Endometrial microvascular endothelial cells (primary cell): ENCODE results near the gene C11orf16. TPM values are rescaled to one million over a fixed set of nuclear protein-coding genes. Genes with fewer than 3 reads are reported as not detected.
"Not testable (repeated sequence)": the region's sequence is repeated elsewhere in the genome, so short reads cannot be mapped to it uniquely, and the experiment has no call there.

Experiments used
- in situ Hi-C: cut with HindIII; loops from 2 replicates; pipeline ENCODE4 v1.10.0; 2017; ENCODE audit warnings: low sequenced_read_pairs, low pct_unique_long_range_greater_than_20kb; ENCODE audit errors: inconsistent ontology term
- total RNA-seq: library from RNA; depleted of rRNA; stranded (reverse); fragments of >200 nt; gene quantifications from one replicate; pipeline ENCODE4 v1.2.3, GENCODE V29; 2015; ENCODE audit errors: inconsistent ontology term

Gene C11orf16, protein sequence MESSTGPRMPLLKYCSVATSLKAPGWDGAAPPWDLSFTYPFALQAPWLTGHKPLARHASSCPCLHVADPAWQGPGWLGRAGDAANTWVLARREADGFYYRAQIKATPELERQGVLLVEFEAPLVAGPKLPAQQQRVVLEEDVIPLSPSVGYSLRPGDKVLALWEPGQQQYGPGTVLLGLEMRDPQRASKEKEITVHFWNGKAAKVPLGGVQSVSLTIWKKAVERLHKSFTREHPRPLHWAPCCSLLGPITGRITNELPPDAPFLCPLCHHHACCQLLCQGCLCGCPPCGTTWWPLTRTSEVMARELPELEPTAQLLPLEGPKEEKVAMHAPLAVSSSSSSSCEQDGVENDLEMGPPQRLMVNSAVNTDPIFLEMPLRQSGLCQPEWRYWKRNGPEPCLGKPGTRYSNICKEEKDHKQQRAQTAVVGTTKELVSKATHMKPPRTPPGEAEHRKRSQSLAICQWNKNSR
- total RNA-seq = not detected

DNA sequence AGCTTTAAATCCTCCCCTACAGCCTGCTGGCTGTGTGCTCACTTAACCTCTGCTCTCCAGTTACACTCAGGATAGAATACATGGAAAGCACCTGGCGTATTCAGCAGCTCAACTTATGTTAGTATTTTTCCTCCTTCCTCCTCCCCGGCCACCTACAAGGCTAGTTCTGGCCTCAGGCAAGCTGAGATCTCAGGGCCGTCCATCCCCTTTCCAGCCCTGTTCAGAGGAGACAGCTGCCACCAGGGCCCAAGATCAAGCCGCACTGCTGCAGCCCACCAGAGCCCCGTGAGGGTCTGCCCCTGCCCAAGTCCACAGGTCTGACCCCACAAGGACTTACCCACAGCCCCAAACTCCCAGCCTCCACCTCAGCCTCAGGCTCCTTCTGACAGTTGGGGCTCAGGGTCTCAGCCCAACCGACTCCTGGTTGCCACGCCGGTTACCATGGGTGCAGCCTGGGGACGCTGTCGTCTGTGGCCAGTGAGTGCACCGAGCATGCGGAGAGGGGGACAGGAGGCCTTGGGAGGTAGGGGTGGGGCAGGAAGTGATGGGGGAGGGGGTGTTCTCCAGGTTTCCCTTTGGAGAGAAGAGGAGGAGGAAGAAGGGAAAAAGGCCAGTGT lies at the start of gene C11orf16:
TSS of gene C11orf16 (minus strand) at position 384 of the 617 bp plus-strand sequence. CDS start 639 bp downstream, outside the sequence.
- in situ Hi-C loops = no loop called here

DNA sequence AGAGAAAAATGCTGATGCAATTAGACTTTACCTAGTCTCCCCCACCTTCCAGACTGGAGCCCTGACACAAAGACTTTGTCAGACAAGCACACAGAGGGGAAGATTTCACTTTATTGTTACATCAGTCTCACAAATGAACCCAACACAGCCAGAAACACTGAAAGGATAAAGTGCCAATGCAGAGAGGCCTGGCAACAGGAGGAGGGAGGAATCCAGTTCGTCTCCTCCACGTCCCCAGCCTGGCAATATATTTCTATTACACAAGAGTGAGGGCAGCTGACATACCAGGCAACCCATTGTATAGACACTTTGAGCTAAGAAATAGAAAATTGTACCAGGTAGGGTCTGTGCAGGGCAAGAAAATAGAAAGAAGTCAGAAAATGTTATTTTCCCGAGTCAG lies 47.7 kb upstream of the C11orf16 start:
- in situ Hi-C loops = no loop called here

DNA sequence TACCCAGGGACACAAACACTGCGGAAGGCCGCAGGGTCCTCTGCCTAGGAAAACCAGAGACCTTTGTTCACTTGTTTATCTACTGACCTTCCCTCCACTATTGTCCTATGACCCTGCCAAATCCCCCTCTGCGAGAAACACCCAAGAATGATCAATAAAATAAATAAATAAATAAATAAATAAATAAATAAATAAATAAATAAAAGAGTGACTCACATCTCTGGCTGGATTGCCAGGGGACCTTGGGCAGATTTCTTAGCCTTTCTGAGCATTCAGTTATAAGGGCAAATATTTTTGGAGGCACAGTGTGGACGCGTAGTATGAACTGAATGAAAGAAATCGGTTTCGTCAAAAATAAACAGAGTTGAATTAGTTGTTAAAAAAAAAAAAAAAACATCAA lies 46.6 kb upstream of the C11orf16 start:
- in situ Hi-C loops = not testable (repeated sequence)

DNA sequence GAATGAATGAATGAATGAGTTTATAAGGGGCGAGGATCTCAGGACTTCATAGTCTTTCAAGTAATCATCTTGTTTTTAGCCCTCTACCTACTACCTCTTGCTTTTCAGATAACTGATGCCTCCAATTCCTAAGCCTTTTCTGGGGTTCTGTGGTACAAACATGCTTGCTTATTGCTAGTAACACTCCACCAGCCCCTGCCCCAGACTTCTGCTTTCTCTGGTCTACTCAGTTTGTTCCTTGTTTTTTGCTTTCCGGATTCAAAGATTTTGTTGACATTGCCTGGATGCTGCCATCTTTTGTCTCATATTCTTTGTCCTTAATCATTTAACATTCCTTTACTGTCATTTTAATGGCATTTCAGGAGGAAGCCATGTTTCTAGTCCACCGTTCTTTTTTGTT lies 40.4 kb upstream of the C11orf16 start:
- in situ Hi-C loops = no loop called here

DNA sequence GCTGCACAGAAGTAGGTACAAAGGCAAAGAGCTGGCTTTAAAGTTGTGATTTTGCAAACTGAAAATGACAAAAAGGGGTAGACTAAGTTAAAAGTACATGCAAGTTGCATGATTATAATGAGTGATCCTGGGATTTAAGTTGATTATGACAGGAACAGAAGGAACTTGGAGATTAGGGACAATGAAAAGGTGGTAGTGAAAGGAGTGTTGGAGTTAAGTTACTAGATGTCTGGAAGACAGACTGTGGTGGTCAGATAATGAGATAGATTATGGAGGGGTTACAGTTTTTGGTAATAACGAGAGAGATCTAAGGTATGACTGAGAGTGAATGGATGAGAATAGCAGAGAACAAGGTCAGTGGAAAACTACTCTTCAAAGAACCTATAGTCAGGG lies 39.2 kb upstream of the C11orf16 start:
- in situ Hi-C loops = no loop called here

DNA sequence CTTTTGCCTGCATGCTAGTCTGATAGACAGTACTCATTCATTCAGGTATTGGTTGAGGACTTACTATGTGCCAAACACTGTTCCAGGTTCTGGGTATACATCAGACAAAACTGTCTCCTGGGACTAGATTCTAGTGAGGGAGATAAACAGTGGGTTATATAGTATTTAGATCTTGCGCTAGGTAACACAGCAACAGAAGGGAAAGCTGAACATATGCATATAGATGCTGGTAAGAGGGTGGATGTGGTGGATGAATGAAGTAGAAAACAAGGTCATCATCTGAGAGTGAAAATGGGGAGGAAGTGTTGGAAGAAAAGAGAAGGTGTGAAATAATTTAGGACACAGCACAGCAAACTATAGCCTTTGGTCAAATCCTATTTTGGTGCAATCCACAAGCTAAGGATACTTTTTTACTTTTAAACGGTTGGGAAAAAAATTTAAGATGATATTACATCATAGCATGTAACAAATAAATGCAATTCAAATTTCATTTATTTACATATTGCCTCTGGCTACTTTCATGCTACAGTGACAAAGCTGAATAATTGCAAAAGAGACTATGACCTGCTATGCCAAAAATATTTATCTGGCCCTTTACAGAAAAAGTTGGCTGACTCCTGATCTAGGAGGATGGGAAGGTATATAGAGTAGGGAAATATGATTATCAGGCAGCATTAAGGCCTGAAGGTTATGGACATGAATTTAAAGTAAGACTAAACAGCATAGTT lies 38.6 kb upstream of the C11orf16 start:
- in situ Hi-C loops = no loop called here

DNA sequence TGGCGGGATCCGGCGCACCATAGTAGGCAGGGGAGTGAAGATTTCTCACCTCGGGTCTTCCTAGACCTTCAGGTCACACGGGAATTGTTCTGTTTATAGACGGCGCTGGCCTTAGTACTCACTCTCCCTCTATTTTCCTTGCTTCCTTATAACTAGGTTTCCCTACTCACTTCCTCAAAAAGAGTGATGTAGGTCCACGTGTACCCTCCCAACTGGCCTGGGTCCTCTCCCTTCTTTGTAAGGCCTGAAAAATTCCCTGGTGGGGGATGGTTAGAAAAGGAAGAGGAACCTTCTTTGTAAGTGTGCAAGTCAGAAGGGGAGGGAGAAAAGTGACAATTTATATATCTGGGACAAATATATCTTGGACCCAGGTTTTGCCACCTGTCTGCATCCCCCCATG lies 34.4 kb upstream of the C11orf16 start:
- in situ Hi-C loops = no loop called here

DNA sequence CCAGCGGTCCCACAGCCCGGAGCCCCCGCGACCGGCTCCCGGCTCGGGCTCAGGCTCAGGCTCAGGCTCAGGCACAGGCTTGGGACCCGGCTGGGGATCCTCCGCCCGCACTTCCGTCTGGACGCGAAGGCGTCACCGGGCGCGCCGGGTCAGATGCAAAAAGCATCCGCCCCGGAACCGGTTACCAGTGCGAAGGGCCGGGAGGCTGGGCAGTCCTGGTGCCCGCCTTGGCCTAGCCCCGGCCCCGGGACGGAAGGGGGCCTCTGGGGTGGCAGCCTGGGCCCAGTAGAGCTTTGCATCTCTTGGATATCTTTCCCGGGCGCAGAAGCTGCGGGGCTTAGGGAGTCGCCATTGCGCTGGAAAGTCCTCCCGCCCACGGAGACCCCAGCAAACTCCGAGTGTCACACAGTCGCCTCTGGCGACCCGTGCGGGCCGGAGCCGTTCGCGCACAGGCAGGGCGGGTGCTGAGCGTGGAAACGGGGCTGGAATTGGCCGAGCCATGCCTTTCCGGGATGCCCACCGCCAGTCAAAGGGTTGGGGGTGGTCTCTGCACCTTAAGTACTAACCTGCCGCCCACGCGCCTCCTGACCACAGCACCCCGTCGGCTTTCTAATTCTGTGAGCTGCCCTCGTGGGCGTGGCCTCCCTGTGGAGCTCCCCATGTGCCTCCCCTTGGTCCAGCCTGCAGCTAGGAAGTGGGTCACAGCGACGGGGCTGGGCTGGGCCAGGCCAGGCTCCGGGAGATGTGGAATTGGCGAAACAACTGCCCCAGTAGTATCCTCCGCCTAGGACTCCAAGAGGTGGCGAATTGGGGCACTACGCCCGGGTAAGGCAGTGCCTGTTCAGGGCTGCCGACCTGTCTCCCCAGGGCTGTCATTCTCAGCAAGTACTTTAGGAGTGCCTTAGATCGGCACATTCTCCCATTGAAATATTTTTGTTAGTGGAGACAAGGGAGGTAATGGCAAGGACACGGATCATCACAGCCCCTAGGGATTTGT lies 31.9 kb upstream of the C11orf16 start, which contains the start of gene TMEM9B:
TSS of gene TMEM9B (minus strand) at position 119 of the 997 bp plus-strand sequence. CDS start 129 bp downstream, outside the sequence.
- in situ Hi-C loops = no loop called here

DNA sequence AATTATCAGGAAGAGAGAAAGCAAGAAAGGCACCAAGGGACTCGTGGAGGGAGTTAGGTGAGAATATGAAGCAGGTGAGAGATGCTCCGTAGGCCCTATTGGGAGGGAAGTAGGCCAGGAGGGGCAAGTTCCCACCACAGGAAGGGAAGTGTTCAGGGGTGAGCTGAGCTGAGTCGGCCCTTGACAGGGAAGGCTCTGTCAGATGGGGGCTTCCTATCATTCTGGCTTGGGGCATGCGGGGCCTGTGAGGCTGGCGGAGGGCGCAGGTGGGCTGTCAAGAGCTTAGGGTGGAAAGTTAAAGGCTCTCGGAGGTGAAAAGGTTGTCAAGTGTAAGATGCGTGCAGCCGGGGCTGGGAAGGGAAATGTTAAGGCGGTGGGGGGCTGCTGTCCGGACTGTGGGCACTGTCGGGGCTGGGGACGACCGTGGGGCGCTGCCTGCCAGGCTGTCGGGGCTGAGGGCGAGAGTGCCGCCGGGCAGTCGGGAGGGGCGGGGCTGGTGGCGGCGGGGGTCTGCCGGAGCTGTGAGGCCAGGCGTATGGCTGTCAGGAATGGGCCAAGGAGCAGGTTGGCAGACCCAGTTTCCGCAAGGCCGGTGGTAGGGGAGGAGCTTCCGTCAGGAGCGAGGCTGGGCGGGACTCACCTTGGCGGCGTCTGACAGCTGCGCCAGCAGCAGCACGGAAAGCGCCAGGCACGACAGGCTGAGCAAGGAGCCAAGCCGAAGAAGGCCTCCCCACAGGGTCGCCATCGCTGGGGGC lies 31.0 kb upstream of the C11orf16 start:
- in situ Hi-C loops = no loop called here

DNA sequence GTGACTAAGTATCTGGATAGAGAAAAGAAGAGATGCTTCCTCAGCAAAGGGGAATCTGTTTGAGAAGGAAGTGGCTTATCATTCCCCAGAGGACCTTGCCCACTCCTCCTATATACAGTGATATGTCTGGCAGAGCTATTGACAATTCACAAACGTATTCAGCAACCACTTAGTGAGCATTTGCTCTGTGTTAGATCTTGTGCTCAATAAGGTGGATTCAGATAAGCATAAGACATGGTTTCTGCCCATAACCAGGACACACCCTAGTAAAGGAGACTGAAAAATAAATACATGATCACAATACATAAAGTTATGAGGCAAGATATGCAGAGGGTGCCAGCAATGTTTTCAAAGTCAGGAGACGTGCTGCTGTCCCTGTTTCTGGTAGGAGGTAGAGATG lies 30.1 kb upstream of the C11orf16 start:
- in situ Hi-C loops = no loop called here

DNA sequence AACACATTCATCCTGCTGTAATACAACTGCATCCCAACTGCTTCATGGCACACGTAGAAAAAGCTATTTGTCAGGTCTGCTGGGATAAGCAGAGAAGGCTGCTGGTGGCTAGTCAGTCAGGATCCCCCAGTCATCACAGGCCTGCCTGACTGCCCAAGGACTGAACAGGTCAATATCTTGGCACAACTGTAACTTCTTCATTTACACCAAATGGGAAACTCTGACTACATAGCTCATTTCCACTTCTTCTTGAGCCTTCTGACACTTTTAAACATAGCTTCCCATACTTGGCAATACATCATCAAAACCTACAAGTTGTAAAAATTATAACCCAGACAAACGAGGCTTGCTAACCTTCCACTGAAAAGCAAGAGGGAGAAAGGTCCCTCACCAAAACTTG lies 28.7 kb upstream of the C11orf16 start:
- in situ Hi-C loops = no loop called here

DNA sequence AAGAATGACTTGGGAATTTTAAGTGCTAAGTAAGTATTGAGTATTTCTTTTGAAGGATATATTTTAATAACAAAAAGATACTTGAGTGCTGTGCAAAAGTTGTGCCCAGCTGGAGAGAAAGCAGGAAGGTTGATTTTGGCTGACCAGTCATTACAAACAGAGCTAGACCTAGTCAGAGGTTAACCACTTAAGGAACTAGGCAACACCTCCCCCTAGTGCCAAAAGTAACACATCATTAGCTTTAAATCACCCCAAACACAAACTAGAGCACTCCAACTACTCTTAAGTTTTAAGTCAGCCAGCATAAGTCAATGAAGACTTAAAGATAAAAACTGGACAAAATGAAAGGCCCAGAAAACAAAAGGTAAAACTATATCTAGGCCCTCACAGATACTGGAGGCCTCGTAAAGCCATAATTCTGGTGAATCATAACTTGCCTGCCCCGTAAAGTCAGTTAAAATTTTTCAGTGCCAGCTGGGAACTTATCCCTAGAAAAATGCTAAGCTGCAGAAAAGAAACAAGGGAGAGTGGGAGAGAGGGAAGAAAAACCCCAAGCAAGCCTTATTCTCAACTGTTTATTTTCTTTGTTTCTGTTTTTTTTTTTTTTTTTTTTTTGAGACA lies 26.9 kb upstream of the C11orf16 start:
- in situ Hi-C loops = no loop called here

DNA sequence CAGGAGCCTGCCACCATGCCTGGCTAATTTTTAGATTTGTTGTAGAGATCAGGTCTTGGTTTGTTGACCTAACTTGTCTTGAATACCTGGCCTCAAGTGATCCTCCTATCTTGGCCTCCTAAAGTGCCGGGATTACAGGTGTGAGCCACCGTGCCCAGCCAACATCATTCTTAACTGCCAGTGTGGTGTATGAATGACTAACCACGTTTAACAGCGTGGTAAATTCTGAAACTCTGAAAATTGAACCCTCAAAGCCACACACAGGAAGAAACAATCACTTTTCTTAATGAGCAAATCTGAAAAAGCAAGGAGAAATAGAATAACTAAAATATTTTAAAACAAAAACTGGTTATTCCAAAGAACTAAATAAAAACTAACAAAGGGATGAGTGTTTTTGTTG lies 24.1 kb upstream of the C11orf16 start:
- in situ Hi-C loops = no loop called here

DNA sequence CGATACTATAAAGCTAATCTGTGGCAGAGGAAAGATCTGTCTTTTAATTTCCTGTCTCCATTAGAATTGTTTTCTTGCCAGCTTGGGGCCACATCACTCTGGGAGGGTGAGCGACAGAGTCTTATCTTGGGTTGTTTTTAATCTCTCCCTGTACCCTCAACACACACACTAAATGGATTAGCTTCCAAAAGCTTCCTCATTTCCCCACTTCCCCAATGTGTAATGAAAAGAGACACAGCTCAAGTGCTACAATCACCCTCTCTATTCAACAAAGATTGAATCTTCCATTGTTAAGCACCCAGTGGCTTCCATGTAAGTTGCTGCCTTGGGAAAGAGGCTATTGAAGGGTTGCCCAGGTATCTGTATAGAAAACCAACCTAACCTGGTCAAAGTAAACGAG lies 16.1 kb upstream of the C11orf16 start:
- in situ Hi-C loops = no loop called here

DNA sequence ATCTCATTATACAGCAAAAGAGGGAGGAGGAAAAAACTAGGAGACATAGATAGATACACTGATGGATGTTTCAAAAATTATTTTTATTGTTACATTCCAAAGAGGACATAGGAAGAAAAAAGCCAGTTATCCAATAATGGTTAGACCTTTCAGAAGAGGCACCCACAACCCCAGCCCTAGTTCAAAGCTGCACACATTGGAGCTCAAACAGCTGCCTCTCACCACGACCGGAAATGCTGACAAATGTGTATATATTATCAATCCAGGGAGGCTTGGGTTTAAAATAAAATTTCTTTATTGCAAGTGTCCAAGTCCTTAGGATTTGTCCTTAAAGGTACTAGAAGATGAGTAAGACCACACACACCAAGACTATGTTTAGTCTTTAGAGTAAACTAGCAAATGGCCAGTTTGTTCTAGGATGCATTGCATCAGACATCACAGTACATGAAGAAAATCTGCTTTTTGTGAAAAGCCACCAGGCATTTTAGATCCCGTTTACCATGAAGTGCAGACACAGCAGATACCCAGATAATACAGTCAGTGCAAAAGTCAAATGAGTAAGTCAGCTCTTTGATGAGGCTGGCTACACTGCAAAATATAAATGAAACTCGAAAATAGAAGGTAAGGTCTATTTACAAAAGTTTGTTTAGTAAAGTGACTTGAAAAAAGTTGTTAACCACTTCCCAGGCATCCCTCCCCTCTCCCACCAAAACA lies 14.6 kb upstream of the C11orf16 start:
- in situ Hi-C loops = no loop called here

DNA sequence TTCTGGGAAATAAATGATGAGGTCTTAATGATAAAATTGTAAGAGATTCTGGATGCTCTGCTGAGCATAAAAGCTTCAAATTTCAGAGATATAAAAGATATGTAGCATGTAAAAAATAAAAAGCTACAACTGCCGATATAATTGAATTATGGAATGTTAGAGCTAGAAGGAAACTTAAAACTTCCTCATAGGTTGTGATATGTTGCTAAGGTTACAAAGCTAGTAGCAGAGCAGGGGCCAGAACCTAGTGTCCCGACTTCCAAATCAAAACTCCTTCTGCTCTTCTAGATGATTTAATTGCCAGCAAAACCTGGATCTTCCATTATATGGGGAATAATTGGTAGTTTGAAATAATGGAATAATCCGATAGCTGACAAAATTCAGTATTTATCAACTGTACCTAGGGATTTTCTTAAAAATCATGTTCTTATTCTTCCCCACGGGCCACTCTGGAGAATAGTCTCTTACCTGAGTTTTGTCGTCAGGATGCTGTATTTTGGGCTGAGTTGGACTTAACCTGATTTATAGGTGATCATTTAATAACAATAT lies 9.8 kb upstream of the C11orf16 start, which contains the start of gene ASCL3:
TSS of gene ASCL3 (minus strand) at position 499 of the 549 bp plus-strand sequence. CDS start 4,855 bp downstream, outside the sequence.
- in situ Hi-C loops = no loop called here
